Loucy (cell line): ENCODE results near the gene GALNT18.

Source experiments
- H2AFZ ChIP-seq: fragments of 200-600 bp; sonication (generic); 2 replicates; pipeline ENCODE4 v1.6.0; 2016; ENCODE audit warnings: antibody characterized with exemption, mild to moderate bottlenecking, low read length, moderate library complexity
- H3F3A ChIP-seq: fragments of 200-600 bp; 2 replicates; pipeline ENCODE4 v1.6.0; 2016; ENCODE audit warnings: antibody characterized with exemption, low read depth, mild to moderate bottlenecking
- H3K27me3 ChIP-seq: fragments of 200-600 bp; sonication (generic); 2 replicates; pipeline ENCODE4 v1.6.1; 2014; ENCODE audit warnings: low read length, mild to moderate bottlenecking; ENCODE audit not compliant: insufficient read depth, poor library complexity, severe bottlenecking
- H3K36me3 ChIP-seq: fragments of 200-600 bp; sonication (generic); 2 replicates; pipeline ENCODE4 v1.6.1; 2016; ENCODE audit warnings: low read length; ENCODE audit not compliant: insufficient read depth
- H3K4me1 ChIP-seq: fragments of 200-600 bp; sonication (generic); 2 replicates; pipeline ENCODE4 v1.5.1; 2014; ENCODE audit warnings: low read length, mild to moderate bottlenecking; ENCODE audit not compliant: insufficient read depth, poor library complexity, severe bottlenecking
- H3K4me2 ChIP-seq: fragments of 200-600 bp; sonication (generic); 2 replicates; pipeline ENCODE4 v1.6.0; 2014; ENCODE audit warnings: antibody characterized with exemption, low read length, low read depth, mild to moderate bottlenecking; ENCODE audit not compliant: poor library complexity, severe bottlenecking
- H3K4me3 ChIP-seq: fragments of 200-600 bp; sonication (generic); 2 replicates; pipeline ENCODE4 v1.5.1; 2014; ENCODE audit warnings: low read length, mild to moderate bottlenecking, mixed read lengths; ENCODE audit not compliant: poor library complexity, severe bottlenecking
- H3K79me2 ChIP-seq: fragments of 200-600 bp; sonication (generic); 2 replicates; pipeline ENCODE4 v1.6.1; 2014; ENCODE audit warnings: low read length; ENCODE audit not compliant: insufficient read depth
- H3K9ac ChIP-seq: fragments of 200-600 bp; sonication (generic); 2 replicates; pipeline ENCODE4 v1.6.0; 2014; ENCODE audit warnings: mild to moderate bottlenecking, low read depth, low read length, moderate library complexity; ENCODE audit not compliant: poor library complexity, severe bottlenecking
- H3K9me2 ChIP-seq: fragments of 200-600 bp; sonication (generic); replicated peaks from 2 replicates; pipeline ENCODE4 v1.6.1; 2016; ENCODE audit warnings: low read depth, low read length, mixed read lengths
- H3K9me3 ChIP-seq: fragments of 200-600 bp; sonication (generic); 2 replicates; pipeline ENCODE4 v1.6.1; 2014; ENCODE audit warnings: mild to moderate bottlenecking, antibody characterized with exemption, low read length, low read depth; ENCODE audit not compliant: insufficient read depth
- H4K20me1 ChIP-seq: fragments of 200-600 bp; sonication (generic); 2 replicates; pipeline ENCODE4 v1.6.0; 2014; ENCODE audit warnings: antibody characterized with exemption, low read length, mild to moderate bottlenecking; ENCODE audit not compliant: insufficient read depth, poor library complexity, severe bottlenecking
- EZH2phosphoT487 ChIP-seq: fragments of 200-600 bp; IDR thresholded peaks from 2 replicates; pipeline ENCODE4 v1.6.1; 2018; ENCODE audit warnings: antibody characterized with exemption, mild to moderate bottlenecking, moderate library complexity, borderline replicate concordance
- TF ChIP-seq, protein P1 (sequence below): fragments of 200-600 bp; sonication (generic); conservative IDR thresholded peaks from 2 replicates; pipeline ENCODE4 v1.5.1; 2014; ENCODE audit warnings: mild to moderate bottlenecking, antibody characterized with exemption, low read length

Gene GALNT18

DNA sequence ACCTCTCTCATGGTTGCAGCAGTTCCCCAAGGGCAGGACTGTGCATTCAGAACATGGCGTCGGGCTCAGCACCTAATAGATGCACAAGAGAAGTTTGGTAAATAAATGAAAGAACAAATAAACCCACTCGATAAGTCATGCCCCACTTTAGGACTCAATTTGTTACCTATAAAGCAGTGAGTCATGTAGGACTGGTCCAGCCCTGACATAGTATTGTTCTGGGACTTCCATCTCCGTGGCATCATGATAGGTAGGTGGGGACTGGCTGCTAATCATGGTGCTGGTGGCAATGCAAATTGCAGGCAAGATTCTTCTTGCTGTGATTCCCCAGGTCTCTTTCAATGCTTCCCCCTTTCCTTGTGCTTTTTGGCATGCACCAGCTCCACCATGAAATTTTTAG is 150.6 kb downstream of the GALNT18 start:
- Histone ChIP-seq H3K4me2 (no peak overlapping the region), H3K4me1 (no peaks in the 10 kb centered on the region), H2AFZ (no peak overlapping the region), H3K9me3 (no peaks in the 10 kb centered on the region), H3K79me2 (no peaks in the 10 kb centered on the region), H3K27me3 (no peaks in the 10 kb centered on the region), H3K36me3 (no peaks in the 10 kb centered on the region), H3K9me2 (no peaks in the 10 kb centered on the region), H3F3A (no peaks in the 10 kb centered on the region), H3K9ac (no peak overlapping the region), H4K20me1 (no peaks in the 10 kb centered on the region), H3K4me3 (no peak overlapping the region)
- TF ChIP-seq, protein P1, sequence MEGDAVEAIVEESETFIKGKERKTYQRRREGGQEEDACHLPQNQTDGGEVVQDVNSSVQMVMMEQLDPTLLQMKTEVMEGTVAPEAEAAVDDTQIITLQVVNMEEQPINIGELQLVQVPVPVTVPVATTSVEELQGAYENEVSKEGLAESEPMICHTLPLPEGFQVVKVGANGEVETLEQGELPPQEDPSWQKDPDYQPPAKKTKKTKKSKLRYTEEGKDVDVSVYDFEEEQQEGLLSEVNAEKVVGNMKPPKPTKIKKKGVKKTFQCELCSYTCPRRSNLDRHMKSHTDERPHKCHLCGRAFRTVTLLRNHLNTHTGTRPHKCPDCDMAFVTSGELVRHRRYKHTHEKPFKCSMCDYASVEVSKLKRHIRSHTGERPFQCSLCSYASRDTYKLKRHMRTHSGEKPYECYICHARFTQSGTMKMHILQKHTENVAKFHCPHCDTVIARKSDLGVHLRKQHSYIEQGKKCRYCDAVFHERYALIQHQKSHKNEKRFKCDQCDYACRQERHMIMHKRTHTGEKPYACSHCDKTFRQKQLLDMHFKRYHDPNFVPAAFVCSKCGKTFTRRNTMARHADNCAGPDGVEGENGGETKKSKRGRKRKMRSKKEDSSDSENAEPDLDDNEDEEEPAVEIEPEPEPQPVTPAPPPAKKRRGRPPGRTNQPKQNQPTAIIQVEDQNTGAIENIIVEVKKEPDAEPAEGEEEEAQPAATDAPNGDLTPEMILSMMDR, result no peak
- TF ChIP-seq EZH2phosphoT487, result no peak

DNA sequence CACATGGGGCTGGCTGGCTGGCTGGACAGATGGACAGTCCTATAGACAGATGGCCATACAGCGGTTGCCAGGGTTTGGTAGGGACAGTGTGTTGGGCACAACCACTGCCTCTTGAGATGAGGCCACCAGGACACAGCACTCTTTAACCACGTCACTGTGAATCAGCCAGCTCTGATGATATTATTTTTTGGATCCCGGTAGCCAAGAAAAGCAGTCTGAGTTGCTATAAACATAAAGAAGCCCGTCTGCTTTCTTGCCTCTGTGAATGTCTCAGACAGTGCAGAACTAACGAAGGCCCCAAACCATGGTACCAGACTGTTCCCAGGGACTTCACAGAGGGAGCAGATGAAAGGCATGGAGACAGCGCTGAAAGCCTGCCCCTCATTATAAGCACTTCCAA is 152.9 kb downstream of the GALNT18 start:
- H3K36me3 ChIP-seq, result no peaks in the 10 kb centered on the region
- no peaks in the 10 kb centered on the region for H3K9me3 ChIP-seq
- H3F3A ChIP-seq, result no peaks in the 10 kb centered on the region
- H3K27me3 ChIP-seq, result no peaks in the 10 kb centered on the region
- no peak overlapping the region for H3K9ac ChIP-seq
- H3K79me2 ChIP-seq, result no peaks in the 10 kb centered on the region
- H3K9me2 ChIP-seq, result no peaks in the 10 kb centered on the region
- no peaks in the 10 kb centered on the region for H4K20me1 ChIP-seq
- H2AFZ ChIP-seq, result no peak overlapping the region
- H3K4me1 ChIP-seq, result no peaks in the 10 kb centered on the region
- no peak overlapping the region for H3K4me3 ChIP-seq
- no peak overlapping the region for H3K4me2 ChIP-seq
- TF ChIP-seq, protein P1, result no peak
- TF ChIP-seq EZH2phosphoT487, result no peak

DNA sequence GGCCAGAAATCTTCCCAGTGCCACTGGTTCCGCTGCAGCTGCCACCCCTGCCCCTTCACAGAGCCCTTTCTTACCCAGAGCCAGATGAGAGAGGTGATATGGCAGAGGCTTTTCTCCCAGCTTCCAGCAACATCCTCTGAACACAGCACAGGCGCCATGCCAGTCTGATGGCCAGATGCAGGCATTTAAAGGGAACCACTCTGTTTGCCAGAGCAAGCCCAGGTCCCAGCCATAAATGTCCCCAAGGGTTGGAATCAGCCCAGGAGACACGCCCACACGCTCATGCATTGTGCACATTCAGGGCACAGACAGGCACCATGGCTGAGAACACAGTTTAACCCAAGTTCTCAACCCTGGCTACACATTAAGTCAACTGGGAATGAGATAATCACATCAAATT is 154.5 kb downstream of the GALNT18 start:
- no peak overlapping the region for H3K9ac ChIP-seq
- H4K20me1 ChIP-seq, result no peaks in the 10 kb centered on the region
- TF ChIP-seq EZH2phosphoT487, result no peak
- TF ChIP-seq, protein P1, result no peak
- H3K36me3 ChIP-seq, result no peaks in the 10 kb centered on the region
- H3K4me3 ChIP-seq, result no peak overlapping the region
- no peak overlapping the region for H3K4me2 ChIP-seq
- H2AFZ ChIP-seq, result no peak overlapping the region
- H3K27me3 ChIP-seq, result no peaks in the 10 kb centered on the region
- no peaks in the 10 kb centered on the region for H3K9me2 ChIP-seq
- no peaks in the 10 kb centered on the region for H3K79me2 ChIP-seq
- peaks cover 12% of the 10 kb centered on the region for H3K4me1 ChIP-seq
- no peaks in the 10 kb centered on the region for H3F3A ChIP-seq
- H3K9me3 ChIP-seq, result no peaks in the 10 kb centered on the region
